LNCaP clone FGC (cell line): ENCODE measurements around the gene EEFSEC.

ENCODE experiments used
- DNase-seq: peaks from one replicate; pipeline ENCODE4 v3.0.0-alpha.2; 2011; ENCODE audit warnings: low read depth
- H3K4me3 ChIP-seq: 2 replicates; pipeline ENCODE4 v1.5.1; 2011; ENCODE audit warnings: mild to moderate bottlenecking, low read depth, low read length, control low read depth
- CTCF ChIP-seq: IDR thresholded peaks from 2 replicates; pipeline ENCODE4 v1.5.1; 2012; ENCODE audit warnings: mild to moderate bottlenecking; ENCODE audit not compliant: control insufficient read depth, insufficient read depth; ENCODE audit errors: extremely low read depth

EEFSEC gene

GRCh38 chr3:128357538-128357937, 204.3 kb downstream of the EEFSEC start:
- no peak overlapping the region for H3K4me3 ChIP-seq
- no peak for DNase-seq
- no peak for TF ChIP-seq CTCF

- no peak overlapping the region for H3K4me3 ChIP-seq
- DNase-seq: no peak
Measured at GRCh38 chr3:128358156-128358895, 205.0 kb downstream of the EEFSEC start.

GRCh38 chr3:128359060-128359664, 205.9 kb downstream of the EEFSEC start:
- TF ChIP-seq CTCF: no peak
- H3K4me3 ChIP-seq: no peak overlapping the region
- DNase-seq: no peak

More at GRCh38 chr3:128358156-128358895, 205.0 kb downstream of the EEFSEC start:
- TF ChIP-seq CTCF: no peak

- no peak overlapping the region for H3K4me3 ChIP-seq
- no peak for DNase-seq
- TF ChIP-seq CTCF: no peak
Measured at GRCh38 chr3:128359846-128360642, 206.8 kb downstream of the EEFSEC start.

GRCh38 chr3:128360705-128361271, 207.5 kb downstream of the EEFSEC start:
- TF ChIP-seq CTCF: no peak
- no peak for DNase-seq
- H3K4me3 ChIP-seq: no peak overlapping the region

- no peak for TF ChIP-seq CTCF
- no peak overlapping the region for H3K4me3 ChIP-seq
- DNase-seq: peak; percentile 75
Measured at GRCh38 chr3:128362026-128362965, 209.0 kb downstream of the EEFSEC start.
